GM18868 (cell line): ENCODE measurements around the gene SLC26A11.
"Not testable (repeated sequence)": the region's sequence is repeated elsewhere in the genome, so short reads cannot be mapped to it uniquely, and the experiment has no call there.

Source experiments
- ATAC-seq: cut with Tn5 transposase; IDR thresholded peaks from one replicate; pipeline ENCODE4 v1.9.1; 2021; ENCODE audit warnings: mild to moderate bottlenecking, moderate library complexity; ENCODE audit not compliant: unreplicated experiment

SLC26A11 gene

DNA sequence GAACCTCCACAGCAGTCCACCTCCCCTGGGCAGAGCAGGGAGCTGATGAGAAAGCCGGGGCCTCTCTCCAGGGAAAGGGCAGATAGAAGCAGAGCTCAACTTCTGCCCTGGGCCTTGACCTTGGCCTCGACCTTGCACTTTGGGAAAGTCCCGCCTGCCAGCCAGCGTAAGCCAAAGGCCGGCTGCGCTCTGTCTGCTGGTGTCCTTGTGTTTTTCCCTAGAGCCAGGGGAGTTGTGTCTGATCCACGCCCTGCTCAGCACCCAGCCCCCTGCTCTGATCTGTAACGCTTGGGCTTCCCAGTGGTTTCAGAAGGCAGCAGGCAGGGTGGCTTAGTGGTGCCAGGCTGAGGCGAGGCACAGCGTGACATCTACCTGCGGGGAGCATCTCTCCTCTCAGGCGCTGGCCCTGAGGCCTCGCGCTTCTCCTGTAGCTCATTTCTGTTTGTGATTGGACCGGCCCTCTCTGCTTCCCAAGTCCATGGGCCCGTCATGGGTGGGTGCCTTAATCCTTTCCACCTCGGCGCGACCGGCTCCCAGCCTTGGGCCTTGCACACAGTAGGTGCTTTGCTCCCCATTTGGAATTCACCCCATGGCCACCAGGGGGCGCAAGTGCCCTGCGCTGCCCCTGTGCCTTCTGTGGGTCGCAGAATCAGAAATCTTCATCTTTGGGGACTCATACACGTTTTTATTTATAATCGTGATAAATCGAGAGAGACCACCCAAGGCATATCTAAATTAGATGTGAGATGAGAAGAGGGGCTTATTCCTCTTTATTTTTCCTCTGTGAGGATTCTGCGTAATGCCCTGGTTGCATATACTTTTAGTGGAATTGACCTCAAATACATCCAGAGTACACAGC, 24.3 kb upstream of the SLC26A11 start:
- ATAC-seq, result no peak

- ATAC-seq, result no peak
Observed at GRCh38 chr17:80196652-80197051, 23.6 kb upstream of the SLC26A11 start.

DNA sequence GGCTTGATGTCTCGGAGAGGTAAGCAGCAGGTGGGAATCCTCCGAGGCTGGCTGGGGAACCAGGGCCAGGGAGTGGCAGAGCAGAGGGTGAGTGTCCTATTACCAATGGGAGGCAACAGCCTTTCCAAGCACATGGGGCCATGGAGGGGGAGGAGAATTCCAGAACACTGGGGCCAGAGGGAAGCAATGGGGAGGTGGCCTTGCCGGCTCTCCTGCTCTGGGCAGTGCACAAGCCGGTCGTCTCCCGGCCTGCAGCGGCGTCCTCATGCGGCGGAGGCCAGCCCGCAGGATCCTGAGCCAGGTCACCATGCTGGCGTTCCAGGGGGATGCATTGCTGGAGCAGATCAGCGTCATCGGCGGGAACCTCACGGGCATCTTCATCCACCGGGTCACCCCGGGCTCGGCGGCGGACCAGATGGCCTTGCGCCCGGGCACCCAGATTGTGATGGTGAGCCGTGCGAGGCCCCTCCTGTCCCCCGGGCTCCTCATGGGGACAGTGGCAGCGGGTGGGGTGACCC, 22.0 kb upstream of the SLC26A11 start:
- ATAC-seq, result no peak

- ATAC-seq, result not testable (repeated sequence)
Observed at GRCh38 chr17:80199295-80199694, 20.9 kb upstream of the SLC26A11 start.

- ATAC-seq, result no peak
Observed at GRCh38 chr17:80201446-80201845, 18.8 kb upstream of the SLC26A11 start.

DNA sequence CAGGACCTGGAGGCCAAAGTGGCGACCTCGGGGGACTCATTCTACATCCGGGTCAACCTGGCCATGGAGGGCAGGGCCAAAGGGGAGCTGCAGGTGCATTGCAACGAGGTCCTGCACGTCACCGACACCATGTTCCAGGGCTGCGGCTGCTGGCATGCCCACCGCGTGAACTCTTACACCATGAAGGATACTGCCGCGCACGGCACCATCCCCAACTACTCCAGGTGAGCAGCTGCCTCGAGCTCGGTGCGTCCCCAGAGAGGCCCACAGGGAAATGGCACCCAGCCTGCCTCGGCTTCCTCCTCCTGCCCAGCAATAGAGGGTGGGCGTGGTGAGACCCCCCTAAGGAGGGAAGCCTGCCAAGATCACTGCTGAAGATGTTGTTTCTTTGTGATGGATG, 18.0 kb upstream of the SLC26A11 start:
- ATAC-seq, result no peak

GRCh38 chr17:80203471-80203963, 16.7 kb upstream of the SLC26A11 start:
- no peak for ATAC-seq

DNA sequence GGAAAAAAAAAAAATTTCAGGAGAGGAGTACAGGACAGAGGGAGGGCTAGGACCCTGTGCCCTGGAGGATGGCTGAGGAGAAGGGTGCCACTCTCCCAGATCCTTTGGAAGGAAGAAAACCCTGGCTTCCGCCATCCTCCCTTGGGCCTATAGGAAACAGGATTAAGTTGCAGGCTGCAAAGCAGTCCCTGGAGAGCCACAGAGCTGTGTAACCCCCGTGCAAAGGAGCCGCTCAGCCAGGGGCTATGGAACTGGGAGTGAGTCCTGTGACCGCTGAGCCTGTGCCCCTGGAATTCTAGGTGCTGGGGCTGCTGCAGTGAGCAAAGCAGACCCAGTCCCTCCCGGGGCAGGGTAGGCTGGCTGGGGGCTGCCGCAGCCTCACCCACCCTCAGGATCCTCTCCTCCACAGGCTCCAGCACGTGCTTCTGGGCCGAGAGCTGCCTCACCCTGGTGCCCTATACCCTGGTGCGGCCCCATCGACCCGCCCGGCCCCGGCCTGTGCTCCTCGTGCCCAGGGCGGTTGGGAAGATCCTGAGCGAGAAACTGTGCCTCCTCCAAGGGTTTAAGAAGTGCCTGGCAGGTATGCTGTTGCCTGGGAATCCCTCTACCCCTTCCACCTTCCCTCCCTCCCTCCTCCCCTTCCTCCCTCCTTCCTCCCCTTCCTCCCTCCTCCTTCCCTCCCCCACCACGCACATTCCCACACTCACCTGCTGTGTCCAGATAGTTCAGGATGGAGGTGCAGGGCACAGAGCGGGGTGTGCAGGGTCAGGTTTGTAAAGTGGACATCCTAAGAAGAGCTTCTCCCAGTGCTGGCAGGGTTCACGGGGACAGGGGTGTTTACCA, 15.4 kb upstream of the SLC26A11 start:
- ATAC-seq, result no peak

DNA sequence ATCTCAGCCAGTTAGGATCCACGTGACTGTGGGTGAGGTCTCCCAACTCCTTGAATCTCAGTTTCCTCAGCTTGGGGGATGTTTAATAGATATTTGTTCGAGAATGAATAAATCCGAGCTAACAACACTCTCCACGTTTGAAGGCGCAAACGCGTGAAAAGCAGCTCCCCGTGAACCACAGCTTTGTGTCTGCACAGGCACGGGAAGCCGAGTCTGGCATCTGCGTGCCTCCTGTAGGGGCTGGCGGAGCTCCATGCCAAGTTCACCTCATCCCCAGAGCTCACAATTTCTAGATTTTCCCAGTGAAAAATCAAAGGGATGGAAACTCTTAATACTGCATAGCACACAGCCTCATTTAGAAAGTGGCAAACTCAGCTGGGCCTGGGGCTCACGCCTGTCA, 14.4 kb upstream of the SLC26A11 start:
- ATAC-seq, result no peak

DNA sequence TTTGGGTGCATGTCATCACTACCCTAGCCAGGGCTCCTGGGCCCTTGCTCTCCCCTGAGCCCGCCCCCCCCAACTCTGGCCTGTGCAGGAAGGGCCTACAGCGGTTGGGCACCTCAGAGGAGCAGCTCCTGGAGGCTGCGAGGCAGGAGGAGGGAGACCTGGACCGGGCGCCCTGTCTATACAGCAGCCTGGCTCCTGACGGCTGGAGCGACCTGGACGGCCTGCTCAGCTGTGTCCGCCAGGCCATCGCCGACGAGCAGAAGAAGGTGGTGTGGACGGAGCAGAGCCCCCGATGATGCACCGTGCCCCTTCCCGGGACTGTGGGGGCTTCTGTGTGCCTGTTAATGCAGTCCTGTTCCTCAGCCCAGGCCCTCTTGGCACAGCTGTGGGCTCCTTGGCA, 12.2 kb upstream of the SLC26A11 start:
- ATAC-seq, result no peak

- ATAC-seq, result no peak
Observed at GRCh38 chr17:80209765-80210164, 10.5 kb upstream of the SLC26A11 start.

- no peak for ATAC-seq
Observed at GRCh38 chr17:80210348-80211108, 9.7 kb upstream of the SLC26A11 start.

DNA sequence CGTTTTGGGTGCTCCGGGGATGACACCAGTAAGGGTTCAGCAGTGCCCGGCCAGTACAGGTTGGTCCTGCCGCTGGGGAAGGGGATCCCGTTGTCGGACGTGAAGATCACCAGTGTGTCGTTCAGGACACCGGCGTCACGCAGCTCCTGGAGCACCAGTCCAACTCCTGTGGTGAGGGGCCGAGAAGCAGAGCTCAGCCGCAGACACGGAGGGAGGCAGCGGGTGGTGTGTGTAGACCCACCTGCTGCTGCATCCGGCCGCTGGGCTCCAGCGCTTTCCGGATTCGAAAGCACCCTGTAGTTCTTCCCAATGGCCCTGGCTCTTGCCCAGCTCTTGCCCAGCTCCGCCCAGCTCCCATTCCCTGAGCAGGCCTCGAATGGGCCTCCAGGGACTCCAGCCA, 8.1 kb upstream of the SLC26A11 start:
- no peak for ATAC-seq

DNA sequence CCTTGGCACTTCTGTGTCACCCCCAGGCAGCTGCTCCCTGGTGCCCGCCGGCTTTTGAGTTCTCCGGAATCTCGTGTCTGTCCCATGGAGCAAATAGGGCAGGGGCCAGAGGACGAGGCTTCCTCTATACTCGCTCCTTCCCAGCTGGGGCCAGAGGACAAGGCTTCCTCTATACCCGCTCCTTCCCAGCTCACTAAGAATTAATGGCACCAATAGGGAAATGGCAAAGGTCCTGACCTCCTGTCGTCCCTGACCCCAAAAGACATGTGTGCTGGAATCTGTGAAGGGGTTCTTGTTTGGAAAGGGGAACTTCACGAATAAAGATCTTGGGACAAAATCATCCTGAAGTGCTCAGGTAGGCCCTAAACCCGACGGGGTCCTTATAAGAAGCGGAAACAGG, 7.7 kb upstream of the SLC26A11 start:
- no peak for ATAC-seq

DNA sequence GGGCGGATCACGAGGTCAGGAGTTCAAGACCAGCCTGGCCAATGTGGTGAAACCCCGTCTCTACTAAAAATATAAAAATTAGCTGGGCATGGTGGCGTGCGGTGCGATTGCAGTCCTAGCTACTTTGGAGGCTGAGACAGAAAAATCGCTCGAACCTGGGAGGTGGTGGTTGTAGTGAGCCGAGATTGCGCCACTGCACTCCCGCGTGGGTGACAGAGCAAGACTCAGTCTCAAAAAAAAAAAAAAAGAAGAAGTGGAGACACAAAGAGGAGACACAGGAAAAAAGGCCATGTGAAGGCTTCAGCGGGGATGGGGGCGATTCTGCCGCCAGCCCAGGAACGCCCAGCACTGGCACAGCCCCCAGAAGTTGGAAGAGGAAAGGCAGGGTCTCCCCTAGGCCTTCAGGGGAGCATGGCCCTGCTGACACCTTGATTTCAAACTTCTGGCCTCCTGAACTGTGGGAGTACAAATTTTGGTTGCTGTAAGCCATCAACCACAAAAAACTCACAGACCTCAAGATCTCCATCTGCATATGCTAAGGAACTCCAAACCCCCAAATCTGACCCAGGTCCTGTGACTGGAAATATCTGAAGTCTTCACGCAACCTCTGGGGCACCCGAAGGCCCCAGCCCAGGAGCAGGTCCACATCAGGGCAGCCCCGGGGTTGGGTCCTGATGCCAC, 7.1 kb upstream of the SLC26A11 start:
- no peak for ATAC-seq

GRCh38 chr17:80213643-80213975, 6.6 kb upstream of the SLC26A11 start:
- no peak for ATAC-seq

DNA sequence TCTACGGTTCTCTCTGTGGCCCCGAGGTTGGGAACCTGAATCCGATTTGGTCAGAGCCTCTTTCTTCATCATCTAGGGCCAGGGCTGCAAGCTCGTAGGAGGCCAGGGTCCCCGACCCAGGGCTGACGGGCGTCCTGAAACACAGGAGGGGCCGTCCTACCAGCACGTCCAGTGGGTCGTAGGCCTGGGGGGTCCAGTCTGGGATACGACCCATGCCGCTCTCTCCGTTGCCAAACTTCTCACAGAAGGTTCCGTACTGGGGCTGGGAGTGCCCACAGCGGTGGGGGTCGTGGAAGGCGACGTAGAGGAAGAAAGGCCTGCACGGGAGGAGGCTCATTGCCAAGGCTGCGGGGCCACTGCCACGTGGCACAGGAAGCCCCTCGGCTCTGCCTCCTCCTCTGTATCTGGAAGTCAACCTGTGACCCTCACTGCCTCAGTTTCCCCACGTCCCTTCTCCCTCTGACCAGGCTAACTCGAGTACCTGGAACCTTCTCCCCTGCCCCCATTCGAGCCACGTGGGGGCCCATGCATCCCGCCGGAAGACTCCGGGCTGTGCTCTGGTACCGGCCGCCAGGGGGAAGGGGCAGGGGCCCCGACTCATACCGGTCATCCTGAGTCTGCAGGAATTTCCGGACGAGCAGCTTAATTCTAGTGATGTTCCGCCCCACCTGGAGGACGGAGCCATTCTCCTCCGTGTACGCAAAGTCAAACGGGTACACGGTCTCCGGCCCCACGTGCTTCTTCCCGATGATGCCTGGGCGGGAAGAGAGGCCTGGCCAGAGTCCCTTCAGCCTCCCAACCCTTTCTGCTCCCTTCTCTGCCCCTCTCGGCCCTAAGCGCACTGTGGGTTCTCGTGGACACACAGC, 6.0 kb upstream of the SLC26A11 start:
- ATAC-seq, result no peak

DNA sequence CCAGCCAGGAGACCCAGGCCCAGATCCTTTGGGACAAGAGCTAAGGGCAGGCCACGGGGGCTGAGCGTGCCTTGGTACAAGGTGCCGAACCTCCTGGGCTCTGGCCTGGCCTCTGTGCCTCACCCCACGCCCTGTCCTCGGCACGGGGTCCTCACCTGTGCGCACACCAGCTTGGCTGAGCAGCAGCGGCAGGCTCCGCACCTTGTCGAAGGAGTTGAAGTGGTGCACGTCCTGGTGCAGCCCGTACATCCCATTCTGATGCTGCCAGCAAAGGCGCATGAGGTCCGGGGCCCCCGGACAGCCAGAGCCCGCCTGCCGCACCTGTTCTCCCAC, 5.4 kb upstream of the SLC26A11 start:
- no peak for ATAC-seq
